Stimulated activated naive CD8-positive, alpha-beta T cell treated with anti-CD3 and anti-CD28 coated beads, Interleukin-15, Interleukin-2, amounts not matched to agents 100 ng/mL and 50 ng/mL, for 24 hours (primary cell): ENCODE data around the gene ARHGAP27.

Experiments used
- H3K27ac Mint-ChIP-seq: one replicate; pipeline ENCODE4 v1.8.0; 2021; ENCODE audit warnings: mild to moderate bottlenecking, mixed read lengths
- H3K27me3 Mint-ChIP-seq: one replicate; pipeline ENCODE4 v1.8.0; 2021; ENCODE audit warnings: mixed read lengths
- H3K36me3 Mint-ChIP-seq: one replicate; pipeline ENCODE4 v1.8.0; 2021; ENCODE audit warnings: low read depth, mixed read lengths
- H3K4me1 Mint-ChIP-seq: one replicate; pipeline ENCODE4 v1.8.0; 2021; ENCODE audit warnings: low read depth, mixed read lengths
- H3K4me3 Mint-ChIP-seq: one replicate; pipeline ENCODE4 v1.8.0; 2021; ENCODE audit warnings: mild to moderate bottlenecking, mixed read lengths
- H3K9me3 Mint-ChIP-seq: one replicate; pipeline ENCODE4 v1.8.0; 2021; ENCODE audit warnings: mixed read lengths

ARHGAP27 gene

GRCh38 chr17:45376171-45377005, 56.3 kb downstream of the ARHGAP27 start:
- no peak overlapping the region for H3K4me3 Mint-ChIP-seq

GRCh38 chr17:45374501-45374900, 58.2 kb downstream of the ARHGAP27 start:
- H3K4me3 Mint-ChIP-seq: no peak overlapping the region
- H3K27me3 Mint-ChIP-seq: peaks cover 19% of the 10 kb centered on the region
- H3K27ac Mint-ChIP-seq: no peak overlapping the region
- no peaks in the 10 kb centered on the region for H3K9me3 Mint-ChIP-seq
- H3K36me3 Mint-ChIP-seq: no peaks in the 10 kb centered on the region
- peaks cover 23% of the 10 kb centered on the region for H3K4me1 Mint-ChIP-seq

More at GRCh38 chr17:45376171-45377005, 56.3 kb downstream of the ARHGAP27 start:
- H3K27me3 Mint-ChIP-seq: peaks cover 14% of the 10 kb centered on the region
- peaks cover 25% of the 10 kb centered on the region for H3K4me1 Mint-ChIP-seq
- H3K27ac Mint-ChIP-seq: no peak overlapping the region
- no peaks in the 10 kb centered on the region for H3K36me3 Mint-ChIP-seq
- H3K9me3 Mint-ChIP-seq: no peaks in the 10 kb centered on the region

- no peaks in the 10 kb centered on the region for H3K9me3 Mint-ChIP-seq
- H3K27me3 Mint-ChIP-seq: peaks cover 17% of the 10 kb centered on the region
- peak overlapping the region; percentile 39 for H3K4me3 Mint-ChIP-seq
- H3K27ac Mint-ChIP-seq: no peak overlapping the region
- peaks cover 19% of the 10 kb centered on the region for H3K4me1 Mint-ChIP-seq
- H3K36me3 Mint-ChIP-seq: no peaks in the 10 kb centered on the region
These were observed 60.3 kb downstream of the ARHGAP27 start for GRCh38 chr17:45372325-45372869.

- Mint-ChIP-seq H3K4me3 (peak overlapping the region; percentile 39), H3K36me3 (no peaks in the 10 kb centered on the region), H3K27ac (no peak overlapping the region), H3K9me3 (no peaks in the 10 kb centered on the region), H3K4me1 (peaks cover 19% of the 10 kb centered on the region), H3K27me3 (peaks cover 17% of the 10 kb centered on the region)
These were observed 61.0 kb downstream of the ARHGAP27 start for GRCh38 chr17:45371414-45372324.

- Mint-ChIP-seq H3K27me3 (peaks cover 17% of the 10 kb centered on the region), H3K4me1 (peaks cover 19% of the 10 kb centered on the region), H3K4me3 (no peak overlapping the region), H3K9me3 (no peaks in the 10 kb centered on the region), H3K36me3 (no peaks in the 10 kb centered on the region), H3K27ac (no peak overlapping the region)
These were observed 61.7 kb downstream of the ARHGAP27 start for GRCh38 chr17:45370949-45371413.

- Mint-ChIP-seq H3K27me3 (peaks cover 17% of the 10 kb centered on the region), H3K9me3 (no peaks in the 10 kb centered on the region), H3K36me3 (no peaks in the 10 kb centered on the region), H3K4me1 (peaks cover 19% of the 10 kb centered on the region), H3K27ac (no peak overlapping the region), H3K4me3 (no peak overlapping the region)
These were observed 63.2 kb downstream of the ARHGAP27 start for GRCh38 chr17:45369421-45369820.

- no peak overlapping the region for H3K27ac Mint-ChIP-seq
- no peak overlapping the region for H3K4me3 Mint-ChIP-seq
- H3K27me3 Mint-ChIP-seq: peaks cover 17% of the 10 kb centered on the region
- peaks cover 19% of the 10 kb centered on the region for H3K4me1 Mint-ChIP-seq
- no peaks in the 10 kb centered on the region for H3K36me3 Mint-ChIP-seq
- H3K9me3 Mint-ChIP-seq: no peaks in the 10 kb centered on the region
These were observed 64.0 kb downstream of the ARHGAP27 start for GRCh38 chr17:45368651-45369050.

GRCh38 chr17:45367216-45367615, 65.5 kb downstream of the ARHGAP27 start:
- Mint-ChIP-seq H3K9me3 (peaks cover 9% of the 10 kb centered on the region), H3K36me3 (no peaks in the 10 kb centered on the region), H3K27ac (no peak overlapping the region), H3K4me3 (no peak overlapping the region), H3K4me1 (peaks cover 15% of the 10 kb centered on the region), H3K27me3 (peaks cover 23% of the 10 kb centered on the region)

- no peaks in the 10 kb centered on the region for H3K36me3 Mint-ChIP-seq
- peaks cover 9% of the 10 kb centered on the region for H3K9me3 Mint-ChIP-seq
- H3K4me3 Mint-ChIP-seq: no peak overlapping the region
- peaks cover 10% of the 10 kb centered on the region for H3K4me1 Mint-ChIP-seq
- peaks cover 21% of the 10 kb centered on the region for H3K27me3 Mint-ChIP-seq
- H3K27ac Mint-ChIP-seq: no peak overlapping the region
These were observed 66.0 kb downstream of the ARHGAP27 start for GRCh38 chr17:45366691-45367090.

- no peak overlapping the region for H3K4me3 Mint-ChIP-seq
- H3K36me3 Mint-ChIP-seq: no peaks in the 10 kb centered on the region
- peaks cover 24% of the 10 kb centered on the region for H3K27me3 Mint-ChIP-seq
- peaks cover 6% of the 10 kb centered on the region for H3K4me1 Mint-ChIP-seq
- H3K27ac Mint-ChIP-seq: no peak overlapping the region
- peaks cover 9% of the 10 kb centered on the region for H3K9me3 Mint-ChIP-seq
These were observed 66.6 kb downstream of the ARHGAP27 start for GRCh38 chr17:45366049-45366448.

GRCh38 chr17:45364531-45365390, 67.9 kb downstream of the ARHGAP27 start:
- H3K27ac Mint-ChIP-seq: no peak overlapping the region
- H3K9me3 Mint-ChIP-seq: peaks cover 9% of the 10 kb centered on the region
- no peaks in the 10 kb centered on the region for H3K4me1 Mint-ChIP-seq
- peaks cover 20% of the 10 kb centered on the region for H3K27me3 Mint-ChIP-seq
- no peaks in the 10 kb centered on the region for H3K36me3 Mint-ChIP-seq
- H3K4me3 Mint-ChIP-seq: no peak overlapping the region

- Mint-ChIP-seq H3K4me1 (no peaks in the 10 kb centered on the region), H3K9me3 (peaks cover 9% of the 10 kb centered on the region), H3K36me3 (no peaks in the 10 kb centered on the region), H3K27ac (no peak overlapping the region), H3K27me3 (peaks cover 17% of the 10 kb centered on the region), H3K4me3 (no peak overlapping the region)
These were observed 69.2 kb downstream of the ARHGAP27 start for GRCh38 chr17:45363498-45363897.

- H3K36me3 Mint-ChIP-seq: no peaks in the 10 kb centered on the region
- H3K4me1 Mint-ChIP-seq: peaks cover 9% of the 10 kb centered on the region
- no peak overlapping the region for H3K27ac Mint-ChIP-seq
- no peak overlapping the region for H3K4me3 Mint-ChIP-seq
- peaks cover 9% of the 10 kb centered on the region for H3K9me3 Mint-ChIP-seq
- H3K27me3 Mint-ChIP-seq: peaks cover 17% of the 10 kb centered on the region
These were observed 70.7 kb downstream of the ARHGAP27 start for GRCh38 chr17:45361976-45362375.

GRCh38 chr17:45361451-45361850, 71.2 kb downstream of the ARHGAP27 start:
- Mint-ChIP-seq H3K36me3 (no peaks in the 10 kb centered on the region), H3K27ac (peak overlapping the region; percentile 12), H3K9me3 (peaks cover 9% of the 10 kb centered on the region), H3K4me3 (no peak overlapping the region), H3K27me3 (peaks cover 17% of the 10 kb centered on the region), H3K4me1 (peaks cover 9% of the 10 kb centered on the region)
